Fibroblast of mammary gland (primary cell): ENCODE measurements around the gene GPR160.
A peak's percentile ranks its signal among the peaks of the same experiment; 100 is the strongest.

ENCODE experiments used
- DNase-seq: peaks from one replicate; pipeline ENCODE4 v3.0.0-alpha.2; 2010; ENCODE audit warnings: low read depth
- H3K4me3 ChIP-seq: 2 replicates; pipeline ENCODE4 v1.5.1; 2011; ENCODE audit warnings: low read depth, mild to moderate bottlenecking, low read length, moderate library complexity; ENCODE audit not compliant: control insufficient read depth
- TF ChIP-seq, protein P1 (sequence below): conservative IDR thresholded peaks from 2 replicates; pipeline ENCODE4 v1.5.1; 2011; ENCODE audit warnings: low read depth, low read length, inconsistent platforms; ENCODE audit not compliant: control insufficient read depth, insufficient read depth

GPR160 gene

DNA sequence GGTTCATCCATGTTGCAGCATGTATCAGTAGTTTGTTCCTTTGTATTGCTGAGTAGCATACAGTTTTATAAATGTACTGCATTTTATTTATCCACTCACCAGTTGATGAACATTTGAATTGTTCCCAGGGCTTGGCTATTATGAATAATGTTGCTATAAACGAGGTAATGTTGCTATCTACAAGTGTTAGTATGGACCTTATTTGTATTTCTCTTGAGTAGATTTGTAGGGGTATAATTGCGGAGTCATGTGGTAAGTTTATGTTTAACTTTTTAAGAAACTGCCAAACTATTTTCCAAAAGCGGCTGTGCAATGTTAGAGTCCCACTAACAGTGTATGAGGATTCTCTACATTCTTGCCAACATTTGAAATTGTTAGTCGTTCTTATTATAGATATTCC, 13.0 kb downstream of the GPR160 start:
- TF ChIP-seq, protein P1, sequence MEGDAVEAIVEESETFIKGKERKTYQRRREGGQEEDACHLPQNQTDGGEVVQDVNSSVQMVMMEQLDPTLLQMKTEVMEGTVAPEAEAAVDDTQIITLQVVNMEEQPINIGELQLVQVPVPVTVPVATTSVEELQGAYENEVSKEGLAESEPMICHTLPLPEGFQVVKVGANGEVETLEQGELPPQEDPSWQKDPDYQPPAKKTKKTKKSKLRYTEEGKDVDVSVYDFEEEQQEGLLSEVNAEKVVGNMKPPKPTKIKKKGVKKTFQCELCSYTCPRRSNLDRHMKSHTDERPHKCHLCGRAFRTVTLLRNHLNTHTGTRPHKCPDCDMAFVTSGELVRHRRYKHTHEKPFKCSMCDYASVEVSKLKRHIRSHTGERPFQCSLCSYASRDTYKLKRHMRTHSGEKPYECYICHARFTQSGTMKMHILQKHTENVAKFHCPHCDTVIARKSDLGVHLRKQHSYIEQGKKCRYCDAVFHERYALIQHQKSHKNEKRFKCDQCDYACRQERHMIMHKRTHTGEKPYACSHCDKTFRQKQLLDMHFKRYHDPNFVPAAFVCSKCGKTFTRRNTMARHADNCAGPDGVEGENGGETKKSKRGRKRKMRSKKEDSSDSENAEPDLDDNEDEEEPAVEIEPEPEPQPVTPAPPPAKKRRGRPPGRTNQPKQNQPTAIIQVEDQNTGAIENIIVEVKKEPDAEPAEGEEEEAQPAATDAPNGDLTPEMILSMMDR: no peak
- DNase-seq: no peak
- no peak overlapping the region for H3K4me3 ChIP-seq

DNA sequence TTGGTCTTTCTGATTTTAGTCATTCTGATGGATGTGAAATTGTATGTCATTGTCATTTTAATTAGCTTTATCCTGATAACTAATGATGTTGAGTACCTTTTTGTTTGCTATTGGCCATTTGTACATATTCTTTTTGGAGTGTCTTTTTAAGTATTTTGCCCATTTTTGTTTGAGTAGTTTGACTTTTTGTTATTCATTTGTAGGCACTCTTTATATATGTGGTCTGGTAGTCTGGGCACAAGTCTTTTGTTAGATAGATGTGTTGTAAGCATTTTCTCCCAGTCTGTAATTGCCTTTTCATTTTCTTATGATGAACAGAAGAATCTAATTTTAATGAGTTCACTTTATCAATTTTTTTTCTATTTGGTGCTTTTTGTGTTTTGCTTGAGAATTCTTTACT, 14.6 kb downstream of the GPR160 start:
- no peak for DNase-seq
- H3K4me3 ChIP-seq: no peak overlapping the region
- TF ChIP-seq, protein P1: no peak

DNA sequence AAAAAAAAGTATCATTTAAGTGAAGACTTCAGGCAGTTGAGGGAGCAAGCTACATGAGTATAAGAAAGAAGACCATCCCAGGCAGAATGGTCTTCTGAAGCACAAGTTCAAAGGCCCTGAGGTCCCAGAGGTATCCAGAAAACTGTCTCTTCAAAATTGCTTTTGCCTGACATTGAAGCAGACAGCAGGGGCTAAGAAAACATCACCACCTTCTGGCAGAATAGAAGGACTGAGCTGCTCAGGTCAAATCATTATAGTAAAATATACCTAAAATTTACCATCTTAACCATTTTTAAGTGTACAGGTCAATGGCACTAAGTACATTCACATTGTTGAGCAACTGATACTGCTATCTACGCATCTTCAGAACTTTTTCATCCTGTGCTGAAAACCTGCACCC, 16.4 kb downstream of the GPR160 start:
- DNase-seq: no peak
- TF ChIP-seq, protein P1: peak; percentile 39
- H3K4me3 ChIP-seq: no peak overlapping the region

DNA sequence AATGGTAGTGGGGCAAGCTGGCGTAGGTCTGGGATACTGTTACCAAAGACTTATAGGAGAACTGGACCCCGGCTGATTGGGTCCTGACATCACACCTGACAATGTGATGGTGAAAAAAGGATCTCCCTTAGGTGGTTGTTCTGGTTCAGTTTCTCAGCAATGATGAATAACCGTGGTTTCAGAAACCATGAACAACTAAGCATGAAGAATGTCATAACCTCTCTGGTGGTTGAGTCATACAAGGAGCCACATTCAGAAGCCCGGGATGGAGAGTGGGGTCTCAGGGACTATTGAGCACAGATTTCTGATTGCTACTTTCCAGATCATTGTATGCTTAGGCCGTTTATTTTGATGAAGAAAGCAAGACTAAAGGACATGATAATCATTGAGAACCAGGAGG, 17.4 kb downstream of the GPR160 start:
- TF ChIP-seq, protein P1: no peak
- DNase-seq: peak; percentile 44
- no peak overlapping the region for H3K4me3 ChIP-seq

DNA sequence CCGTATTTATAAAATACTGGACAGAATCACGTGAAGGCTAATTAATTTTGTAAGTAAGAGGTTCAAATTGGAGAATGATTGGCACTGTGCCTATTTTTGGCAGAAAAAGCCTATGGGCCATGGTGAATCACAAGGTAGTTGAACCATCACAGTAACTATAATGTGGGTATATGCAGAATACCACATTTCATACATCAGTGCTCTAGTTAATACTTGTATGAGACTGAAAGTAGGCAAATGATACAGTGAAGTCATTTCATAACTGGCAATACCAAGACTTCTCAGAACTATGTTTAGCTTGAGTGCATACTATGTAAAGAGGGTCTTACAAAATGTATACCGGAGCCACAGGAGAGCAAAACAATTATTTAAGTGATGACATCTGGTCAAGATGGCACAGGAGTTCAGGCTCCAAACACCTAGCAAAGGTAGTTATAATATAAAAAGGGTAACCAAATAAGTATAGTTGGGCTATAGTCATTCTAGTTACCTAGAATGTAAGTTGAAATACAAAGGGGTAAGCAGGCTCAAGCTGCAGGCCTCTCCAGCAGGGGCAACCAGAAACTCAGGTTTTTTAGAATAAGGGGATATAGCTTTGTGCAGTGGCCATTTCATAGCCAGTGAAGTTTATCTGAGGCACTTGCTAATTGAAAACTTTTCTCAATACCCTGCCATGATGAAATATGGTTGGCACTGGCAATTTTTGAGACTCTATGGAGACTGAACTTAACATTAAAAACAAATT, 19.1 kb downstream of the GPR160 start:
- no peak for DNase-seq
- no peak overlapping the region for H3K4me3 ChIP-seq
- TF ChIP-seq, protein P1: no peak

DNA sequence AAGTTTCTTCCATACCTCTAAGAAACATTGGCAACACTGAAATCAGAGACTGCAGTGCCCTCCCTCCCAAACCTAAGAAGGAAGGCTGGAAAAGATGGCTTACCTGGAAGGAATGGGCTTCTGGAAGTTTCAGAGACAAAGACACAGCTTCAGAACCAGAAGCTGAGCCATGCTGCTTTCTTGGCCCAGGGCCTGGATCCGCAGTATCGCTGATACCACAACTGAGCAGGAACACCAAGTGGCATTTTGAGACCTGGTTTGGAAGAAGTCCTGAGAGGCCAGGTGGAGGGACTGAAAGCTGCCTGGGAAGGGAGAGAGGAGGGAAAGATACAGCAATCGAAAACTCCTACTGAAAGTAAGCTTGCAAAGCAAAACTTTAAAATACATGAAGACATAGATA, 19.8 kb downstream of the GPR160 start:
- TF ChIP-seq, protein P1: no peak

More for the DNA sequence above, 19.8 kb downstream of the GPR160 start:
- no peak for DNase-seq
- no peak overlapping the region for H3K4me3 ChIP-seq
